ENCODE data around the gene TRERF1.
"Not testable (repeated sequence)": the region's sequence is repeated elsewhere in the genome, so short reads cannot be mapped to it uniquely, and the experiment has no call there.

The TRERF1 gene

DNA sequence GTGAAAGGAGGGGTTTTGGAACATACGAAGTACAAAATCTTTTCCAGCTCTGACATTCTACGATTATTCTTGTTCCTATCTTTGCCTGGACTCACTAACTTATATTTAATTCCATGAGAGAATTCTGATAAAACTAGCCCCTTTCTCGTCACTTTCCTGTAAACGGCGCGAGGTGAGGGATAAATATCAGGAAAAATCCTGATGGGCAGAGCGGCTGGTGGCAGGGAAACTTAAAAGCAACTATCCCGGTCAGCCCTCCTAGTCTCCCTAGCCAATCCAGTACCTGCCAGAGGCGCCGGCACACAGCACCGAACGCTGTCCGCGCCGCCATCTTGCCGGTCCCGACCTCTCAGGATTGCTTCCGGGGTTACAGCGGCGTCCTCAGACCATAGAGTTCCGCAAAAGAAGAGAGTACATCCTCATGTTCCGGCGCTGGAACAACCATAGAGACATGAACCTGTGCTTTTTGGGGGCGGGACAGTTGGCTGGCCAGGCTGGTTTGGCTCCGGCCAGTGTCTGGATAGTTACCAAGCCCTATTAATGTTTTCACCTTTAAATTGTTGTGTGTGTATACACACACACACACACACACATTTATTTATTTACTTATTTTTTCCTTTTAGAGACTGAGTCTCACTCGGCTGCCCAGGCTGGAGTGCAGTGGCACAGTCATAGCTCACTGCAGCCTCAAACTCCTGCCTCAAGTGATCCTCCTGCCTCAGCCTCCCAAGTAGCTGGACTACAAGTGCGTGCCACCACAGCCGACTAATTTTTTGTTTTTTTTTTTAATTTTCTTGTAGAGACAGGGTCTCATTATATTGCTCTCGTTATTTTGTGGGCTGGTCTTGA is 234.0 kb downstream of the TRERF1 start, which contains the start of gene MRPS10:
Gene MRPS10, minus strand, starts transcription at position 343 of the 849 bp plus-strand sequence. Its CDS starts 12 bp downstream, at position 331.
- peak; percentile 95 for DNase-seq (ENCODE audit: low spot score)

DNA sequence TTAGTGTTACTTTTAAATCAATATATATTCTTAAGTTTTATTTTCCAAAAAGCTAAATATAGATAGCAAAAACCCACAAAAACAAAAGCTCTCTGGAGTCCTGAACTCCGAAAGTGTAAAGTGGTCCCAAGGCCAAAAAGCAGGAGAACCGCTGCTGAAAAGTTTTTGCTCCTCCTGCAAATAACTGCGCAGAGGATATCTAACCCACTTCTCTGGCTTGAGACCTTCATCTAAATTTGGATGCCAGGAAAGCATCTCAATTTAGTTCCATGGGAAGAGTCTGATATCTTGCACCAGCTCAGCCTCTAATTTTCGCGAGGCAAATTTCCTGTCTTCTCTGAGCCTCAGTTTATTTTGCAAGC is 234.6 kb downstream of the TRERF1 start:
- no peak for DNase-seq (ENCODE audit: low spot score)

DNA sequence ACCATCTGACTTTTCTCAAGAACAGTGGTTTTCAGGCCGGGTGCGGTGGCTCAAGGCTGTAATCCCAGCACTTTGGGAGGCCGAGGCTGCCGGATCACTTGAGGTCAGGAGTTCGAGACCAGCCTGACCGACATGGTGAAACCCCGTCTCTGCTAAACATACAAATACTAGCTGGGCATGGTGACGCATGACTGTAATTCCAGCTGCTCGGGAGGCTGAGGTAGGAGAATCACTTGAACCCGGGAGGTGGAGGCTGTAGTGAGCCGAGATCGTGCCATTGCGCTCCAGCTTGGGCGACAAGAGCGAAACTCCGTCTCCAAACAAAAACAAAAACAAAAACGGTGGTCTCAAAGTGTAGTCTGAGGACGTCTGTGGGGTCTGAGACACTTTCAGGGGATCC is 235.2 kb downstream of the TRERF1 start:
- not testable (repeated sequence) for DNase-seq (ENCODE audit: low spot score)

DNA sequence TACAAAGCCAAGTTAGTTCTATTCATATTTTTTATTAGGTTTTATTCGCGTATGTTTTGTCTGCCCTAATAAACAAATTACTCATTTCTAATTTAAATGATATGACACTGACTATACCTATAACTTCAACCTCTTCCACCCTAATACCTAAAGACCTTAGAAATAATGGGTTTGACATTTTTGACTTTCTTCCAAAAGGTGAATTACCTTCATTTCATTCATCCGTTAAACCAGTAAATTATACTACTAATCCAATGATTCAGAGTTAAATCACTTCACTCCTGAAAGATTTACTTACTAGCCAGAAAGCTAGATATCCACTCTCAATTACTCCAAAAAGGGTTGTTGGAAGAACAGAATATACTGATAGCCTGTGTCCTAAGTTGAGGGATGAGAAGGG is 239.3 kb downstream of the TRERF1 start:
- no peak for DNase-seq (ENCODE audit: low spot score)

DNA sequence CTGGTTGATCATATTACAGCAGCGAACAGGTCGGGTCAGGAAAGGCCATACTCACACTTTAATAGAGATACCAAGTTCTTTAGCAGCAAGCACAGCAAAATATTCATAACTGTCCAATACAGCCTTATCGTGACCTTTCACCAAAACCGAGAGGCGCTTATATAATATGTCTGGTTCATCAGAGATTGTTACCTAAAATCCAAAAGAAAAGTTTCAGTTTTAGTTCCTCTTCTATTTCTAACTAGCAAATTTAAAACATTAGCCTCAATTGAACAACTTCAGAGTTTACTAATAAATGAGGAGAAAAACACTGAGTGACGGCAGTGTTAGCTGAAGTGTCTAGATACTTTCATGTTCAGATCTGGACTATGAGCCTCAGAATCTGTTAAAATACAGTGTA is 240.0 kb downstream of the TRERF1 start:
- DNase-seq (ENCODE audit: low spot score), result no peak

DNA sequence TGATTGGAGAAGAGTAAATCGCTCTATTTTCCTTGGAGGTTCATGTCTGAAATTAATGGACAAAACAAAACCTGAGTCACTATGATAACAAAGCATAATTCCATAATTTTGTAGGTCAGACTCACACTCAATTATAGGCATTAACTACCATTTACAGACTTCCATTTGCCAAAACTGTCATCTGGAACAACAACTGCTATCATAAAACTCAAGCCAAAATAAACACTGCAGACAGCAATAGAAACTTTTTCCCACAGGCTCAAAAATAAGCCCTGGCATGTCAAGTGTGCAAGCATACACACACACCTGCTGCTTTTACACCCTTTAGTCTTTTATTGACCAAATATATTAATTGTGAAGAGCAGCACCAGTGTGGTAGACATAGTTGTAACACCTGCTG is 241.2 kb downstream of the TRERF1 start:
- DNase-seq (ENCODE audit: low spot score), result no peak

DNA sequence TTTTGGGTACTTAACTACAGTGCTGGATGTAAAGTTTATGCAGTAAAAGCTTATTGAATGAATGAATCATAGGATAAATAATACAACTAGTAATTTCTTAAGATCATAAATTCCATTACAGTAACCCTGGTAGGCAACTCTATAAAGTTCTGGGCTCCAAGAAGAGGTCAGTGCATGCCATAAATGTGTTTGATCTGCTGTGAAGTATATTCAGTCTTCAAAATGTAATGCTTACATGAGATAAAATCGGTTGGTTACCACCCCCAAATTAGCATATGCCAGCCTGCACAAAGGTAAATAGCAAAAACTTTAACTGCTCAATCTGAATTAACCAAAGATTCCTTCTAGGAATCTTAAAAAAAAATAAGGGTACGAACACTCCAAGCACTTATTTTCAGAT is 244.2 kb downstream of the TRERF1 start:
- not testable (repeated sequence) for DNase-seq (ENCODE audit: low spot score)

DNA sequence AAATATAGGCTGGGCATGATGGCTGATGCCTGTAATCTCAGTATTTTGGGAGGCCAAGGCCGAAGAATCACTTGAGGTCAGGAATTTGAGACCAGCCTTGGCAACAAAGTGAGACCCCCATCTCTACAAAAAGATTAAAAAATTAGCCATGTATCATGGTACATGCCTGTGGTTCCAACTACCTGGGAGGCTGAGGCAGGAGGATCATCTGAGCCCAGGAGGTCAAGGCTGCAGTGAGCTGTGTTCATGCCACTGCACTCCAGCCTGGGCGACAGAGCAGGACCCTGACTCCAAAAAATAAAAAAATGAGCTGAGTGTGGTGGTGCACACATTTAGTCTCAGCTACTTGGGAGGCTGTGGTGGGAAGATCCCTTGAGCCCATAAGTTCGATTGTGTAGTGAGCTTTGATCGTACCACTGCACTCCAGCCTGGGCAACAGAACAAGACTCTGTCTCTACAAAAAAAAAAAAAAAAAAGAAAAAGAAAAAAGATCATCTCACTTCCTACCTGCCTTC is 246.9 kb downstream of the TRERF1 start:
- no peak for DNase-seq (ENCODE audit: low spot score)

DNA sequence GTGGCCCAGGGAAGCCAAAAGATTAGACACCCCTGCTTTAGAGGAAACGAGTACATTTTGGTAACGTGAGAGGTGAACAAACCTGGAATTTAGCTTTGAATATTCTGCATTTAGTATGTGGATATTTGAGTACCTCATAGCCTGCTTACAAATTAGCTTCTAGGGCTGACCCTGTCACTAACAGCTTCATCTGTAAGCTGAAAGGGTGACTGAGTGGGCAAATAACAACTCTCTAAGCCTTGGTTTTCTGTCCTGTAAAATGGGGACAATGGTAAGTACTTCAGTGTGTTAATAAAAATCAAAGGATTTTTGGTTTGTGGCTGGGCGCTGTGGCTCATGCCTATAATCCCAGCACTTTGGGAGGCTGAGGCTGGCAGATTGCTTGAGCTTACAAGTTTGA is 248.5 kb downstream of the TRERF1 start:
- DNase-seq (ENCODE audit: low spot score), result no peak

DNA sequence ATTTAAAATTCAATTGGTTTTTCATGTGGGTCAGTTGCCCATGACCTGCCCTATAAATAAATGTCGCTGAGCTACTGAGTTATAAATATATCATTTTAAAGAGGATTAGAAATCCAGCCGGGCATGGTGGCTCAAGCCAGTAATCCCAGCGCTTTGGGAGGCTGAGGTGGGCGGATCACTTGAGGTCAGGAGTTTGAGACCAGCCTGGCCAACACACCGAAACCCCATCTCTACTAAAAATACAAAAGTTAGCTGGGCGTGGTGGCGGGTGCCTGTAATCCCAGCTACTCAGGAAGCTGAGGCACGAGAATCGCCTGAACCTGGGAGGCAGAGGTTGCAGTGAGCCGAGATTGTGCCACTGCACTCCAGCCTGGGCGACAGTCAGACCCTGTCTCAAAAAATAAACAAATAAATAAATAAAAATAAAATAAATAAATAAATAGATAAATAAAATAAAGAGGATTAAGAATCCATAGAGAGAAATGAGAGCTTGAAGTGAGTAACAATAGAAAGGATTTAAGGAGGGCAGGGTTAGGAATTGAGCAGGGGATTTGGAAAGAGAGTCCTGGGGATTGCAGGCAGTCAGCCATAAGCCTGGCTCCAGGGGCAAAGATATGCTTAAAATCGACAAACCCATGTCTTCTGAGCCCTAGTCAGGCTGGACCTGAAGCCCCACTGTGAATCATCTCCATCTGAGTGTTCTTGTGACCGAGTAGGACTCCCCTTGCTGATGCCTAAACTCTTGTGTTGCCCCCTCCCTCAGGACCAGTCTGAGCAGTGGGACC is 249.4 kb downstream of the TRERF1 start:
- DNase-seq (ENCODE audit: low spot score), result not testable (repeated sequence)

DNA sequence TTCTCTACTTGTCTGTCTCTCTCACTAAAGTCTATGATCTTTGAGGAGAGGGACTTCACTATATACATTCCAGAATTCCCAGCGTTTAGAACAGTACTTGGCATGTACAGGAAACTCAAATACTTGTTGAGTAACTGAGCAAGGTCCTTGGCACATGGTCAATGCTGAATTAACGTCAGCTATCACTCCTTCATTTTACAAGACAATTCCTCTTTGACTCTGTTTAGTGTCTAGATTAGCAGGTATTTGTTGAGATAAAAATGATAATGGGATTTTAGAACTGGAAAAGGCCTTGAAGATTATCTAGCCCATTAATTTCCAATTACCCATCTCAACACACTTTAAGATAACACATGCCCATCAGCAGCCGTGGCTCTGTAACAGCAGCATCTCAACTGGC is 250.3 kb downstream of the TRERF1 start:
- DNase-seq (ENCODE audit: low spot score), result no peak

DNA sequence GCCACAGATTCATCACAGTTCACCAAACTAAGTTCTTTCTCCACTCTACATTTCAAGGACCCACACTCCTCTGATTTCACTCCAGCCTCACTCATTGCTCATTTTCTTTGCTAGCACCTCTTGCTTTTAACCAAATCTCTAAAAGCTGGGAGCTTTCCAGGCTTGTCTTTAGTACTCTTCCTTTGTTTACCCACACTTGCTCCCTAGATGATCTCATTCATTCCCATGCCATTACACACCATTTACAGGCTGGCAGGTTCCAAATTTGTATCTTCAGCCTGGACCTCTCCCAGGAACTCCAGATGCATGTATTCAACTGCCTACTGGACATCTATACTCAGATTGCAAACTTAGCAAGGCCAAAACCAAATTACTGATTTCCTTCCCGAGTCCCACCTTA is 251.7 kb downstream of the TRERF1 start:
- no peak for DNase-seq (ENCODE audit: low spot score)

DNA sequence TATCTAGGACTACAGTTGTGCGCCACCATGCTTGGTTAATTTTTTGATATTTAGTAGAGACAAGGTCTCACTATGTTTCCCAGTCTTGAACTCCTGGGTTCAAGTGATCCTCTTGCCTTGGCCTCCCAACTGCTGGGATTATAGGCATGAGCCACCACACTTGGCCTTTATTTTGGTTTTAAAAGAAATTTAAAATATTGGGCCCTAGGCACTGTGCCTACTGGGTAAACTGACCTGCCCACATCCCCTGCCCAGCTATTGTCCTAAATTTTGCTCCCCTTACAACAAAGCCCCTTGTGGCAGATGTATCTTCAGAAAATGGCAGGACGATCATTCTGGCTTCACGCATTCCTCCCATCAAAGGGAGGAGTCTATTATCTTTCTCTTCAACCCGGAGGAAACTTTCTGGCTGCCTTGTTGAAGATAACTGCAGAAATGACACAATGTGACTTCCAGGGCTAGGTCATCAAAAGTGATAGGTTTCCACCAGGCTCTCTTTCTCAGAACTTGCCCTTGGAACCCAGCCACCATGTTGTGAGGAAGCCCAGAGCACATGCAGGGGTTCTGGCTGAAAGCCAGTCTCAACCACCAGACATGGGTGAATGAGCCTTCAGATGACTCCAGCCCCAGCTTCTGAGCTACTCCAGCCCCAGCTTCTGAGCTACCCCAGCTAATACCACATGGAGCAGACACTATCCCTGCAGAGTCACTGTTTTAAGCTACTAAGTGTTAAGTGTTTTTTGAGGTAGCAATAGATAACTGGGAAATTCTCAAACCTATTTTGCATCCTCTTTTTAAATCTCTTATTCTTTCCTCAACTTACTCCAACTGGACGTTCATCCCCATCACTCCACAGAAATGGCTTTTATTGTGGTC is 252.4 kb downstream of the TRERF1 start:
- no peak for DNase-seq (ENCODE audit: low spot score)

DNA sequence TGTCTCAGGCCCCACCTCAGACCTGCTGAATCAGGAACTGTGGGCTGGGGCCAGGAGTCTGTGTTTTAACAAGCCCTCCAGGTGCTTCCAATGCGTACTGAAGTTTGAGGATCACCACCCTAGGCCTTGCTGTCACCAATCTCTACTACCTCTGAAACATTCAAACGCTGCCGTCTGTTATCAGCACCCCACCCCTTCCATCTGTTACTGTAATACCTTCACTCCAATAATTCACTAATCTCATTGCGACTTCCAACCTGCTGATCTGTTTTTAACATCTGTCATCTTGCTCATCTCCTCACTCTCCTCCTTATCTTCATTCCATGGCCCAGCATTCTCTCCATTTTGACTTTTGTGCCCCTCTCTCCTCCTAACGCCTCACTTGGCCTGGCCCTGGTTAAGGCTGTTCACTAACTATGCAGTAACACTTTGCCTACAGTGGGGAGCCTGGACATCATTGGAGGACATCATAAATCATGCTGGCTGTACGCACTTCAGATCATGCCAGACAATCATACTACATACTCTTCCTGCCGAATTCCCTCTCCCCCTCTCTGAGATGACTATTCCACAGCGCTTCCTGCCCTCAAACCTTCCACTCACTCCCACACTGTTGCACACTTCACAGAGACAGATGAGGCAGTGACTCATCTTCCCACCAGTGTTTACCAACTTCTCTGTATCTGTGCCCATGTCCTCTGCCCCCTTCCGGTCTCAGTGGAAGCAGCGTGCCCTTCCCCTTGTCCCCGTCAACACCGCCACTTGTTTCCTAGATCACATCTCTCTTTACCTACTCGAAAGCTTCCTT is 254.0 kb downstream of the TRERF1 start:
- DNase-seq (ENCODE audit: low spot score), result peak; percentile 15

DNA sequence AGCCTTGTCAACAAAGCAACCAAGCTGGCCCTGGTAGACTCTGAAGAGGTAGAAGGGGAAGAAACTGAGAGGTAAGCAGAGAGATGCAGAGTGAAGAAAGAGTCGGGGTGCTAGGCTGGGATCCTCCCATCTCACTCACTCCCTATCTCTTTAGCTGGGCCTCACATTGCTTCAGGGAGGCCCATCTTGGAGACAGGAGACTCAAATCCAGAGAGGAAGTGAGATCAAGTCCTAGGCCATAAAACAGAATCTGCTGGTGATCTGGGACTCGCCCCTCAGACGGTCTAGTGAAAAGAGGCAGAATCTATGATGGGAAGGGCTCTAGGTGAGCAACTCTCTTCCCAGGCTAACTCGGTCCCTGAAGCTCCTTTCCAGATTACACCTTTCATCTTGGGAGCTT is 256.3 kb downstream of the TRERF1 start:
- no peak for DNase-seq (ENCODE audit: low spot score)

DNA sequence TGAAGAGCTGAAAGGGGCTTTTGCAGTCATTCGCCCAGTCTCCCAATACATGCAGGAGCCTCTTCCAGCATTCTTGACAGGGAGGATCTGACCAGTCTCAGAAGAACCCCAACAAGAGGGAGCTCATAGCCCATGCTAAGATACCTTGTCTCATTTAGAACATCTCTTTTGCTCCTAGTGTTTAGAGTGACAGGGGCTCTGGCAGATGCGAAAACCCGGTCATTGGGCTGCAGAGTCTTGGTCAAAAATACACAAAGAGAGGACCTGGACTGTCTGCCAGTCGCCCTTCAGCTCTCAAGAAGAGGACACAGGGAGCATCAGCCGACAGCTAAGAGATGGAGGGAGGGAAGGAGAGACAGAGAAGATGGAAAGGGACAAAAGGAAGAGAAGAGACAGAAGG is 257.7 kb downstream of the TRERF1 start:
- no peak for DNase-seq (ENCODE audit: low spot score)

DNA sequence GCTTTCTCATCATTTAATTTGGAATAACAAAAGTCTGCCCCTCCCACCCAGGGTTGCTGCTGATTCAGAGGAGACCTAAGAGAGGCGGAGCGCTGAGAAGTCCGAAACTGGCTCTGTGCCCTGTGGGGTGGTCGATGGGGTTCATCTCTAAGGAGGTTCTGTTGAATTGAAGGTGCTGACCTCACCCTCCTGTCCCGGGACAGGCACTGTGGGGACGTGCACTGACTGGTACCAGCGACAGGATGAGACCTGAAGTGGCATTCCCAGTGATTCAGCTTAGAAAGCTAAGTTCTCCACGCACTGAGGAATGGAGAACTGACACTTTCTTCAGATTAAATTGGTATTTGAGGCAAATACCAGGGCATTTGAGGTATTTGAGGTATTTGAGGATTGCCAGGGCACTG is 258.2 kb downstream of the TRERF1 start:
- DNase-seq (ENCODE audit: low spot score), result no peak

DNA sequence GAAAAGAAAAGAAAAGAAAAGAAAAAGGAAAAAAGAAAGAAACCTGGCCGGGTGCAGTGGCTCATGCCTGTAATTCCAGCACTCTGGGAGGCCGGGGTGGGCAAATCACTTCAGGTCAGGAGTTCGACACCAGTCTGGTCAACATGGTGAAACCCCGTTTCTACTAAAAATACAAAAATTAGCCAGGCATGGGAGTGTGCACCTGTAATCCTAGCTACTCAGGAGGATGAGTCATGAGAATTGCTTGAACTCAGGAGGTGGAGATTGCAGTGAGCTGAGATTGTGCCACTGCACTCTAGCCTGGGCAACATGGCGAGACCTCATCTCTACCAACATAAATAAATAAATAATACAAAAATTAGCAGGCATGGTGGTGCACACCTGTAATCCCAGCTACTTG is 259.3 kb downstream of the TRERF1 start:
- DNase-seq (ENCODE audit: low spot score), result not testable (repeated sequence)

DNA sequence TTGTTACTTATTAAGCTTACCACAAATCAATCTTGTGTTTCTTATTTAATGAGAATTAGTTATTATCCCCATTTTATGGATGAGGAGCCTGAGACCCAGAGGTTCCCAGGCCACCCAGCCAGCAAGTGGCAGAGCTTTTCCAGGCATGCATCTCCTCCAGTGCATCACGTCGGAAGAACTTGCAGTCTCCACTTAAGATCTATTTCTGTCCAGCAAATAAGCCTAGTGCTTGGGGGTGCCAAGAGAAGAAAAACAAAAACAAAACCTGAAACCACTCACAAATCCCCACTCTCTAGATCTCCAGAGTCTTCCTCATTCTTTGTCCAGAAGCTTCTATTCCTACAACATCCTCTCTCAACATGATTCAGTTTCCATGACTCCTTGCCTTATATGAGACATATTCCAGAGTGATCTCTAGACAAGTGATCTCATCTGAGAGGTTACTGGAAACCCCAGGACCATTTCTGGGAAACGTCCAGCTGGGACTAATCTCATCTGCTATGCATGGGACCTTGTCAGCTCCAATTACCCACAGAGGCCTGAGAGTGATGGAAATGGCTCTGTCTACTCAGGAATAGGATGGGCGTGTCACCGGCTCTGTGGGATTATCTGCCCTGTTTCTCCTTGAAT is 261.1 kb downstream of the TRERF1 start:
- no peak for DNase-seq (ENCODE audit: low spot score)

DNA sequence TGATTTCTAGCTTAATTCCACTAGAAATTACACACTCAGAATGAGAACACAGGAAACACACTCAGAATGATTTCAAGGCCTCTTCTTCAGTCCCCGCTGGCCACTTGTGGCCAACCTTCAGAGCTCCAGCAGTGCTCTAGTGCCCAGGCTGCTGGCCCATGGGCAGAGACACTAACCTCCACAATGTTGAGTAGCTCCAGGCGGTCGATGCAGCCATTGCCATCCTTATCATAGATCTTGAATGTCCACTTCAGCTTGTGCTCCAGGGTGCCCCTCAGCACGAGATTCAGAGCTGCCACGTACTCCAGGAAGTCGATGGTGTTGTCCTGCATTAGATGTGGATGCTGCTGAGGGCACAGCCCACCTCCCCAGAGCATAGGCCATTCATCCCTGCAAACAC is 263.3 kb downstream of the TRERF1 start:
- DNase-seq (ENCODE audit: low spot score), result no peak

DNA sequence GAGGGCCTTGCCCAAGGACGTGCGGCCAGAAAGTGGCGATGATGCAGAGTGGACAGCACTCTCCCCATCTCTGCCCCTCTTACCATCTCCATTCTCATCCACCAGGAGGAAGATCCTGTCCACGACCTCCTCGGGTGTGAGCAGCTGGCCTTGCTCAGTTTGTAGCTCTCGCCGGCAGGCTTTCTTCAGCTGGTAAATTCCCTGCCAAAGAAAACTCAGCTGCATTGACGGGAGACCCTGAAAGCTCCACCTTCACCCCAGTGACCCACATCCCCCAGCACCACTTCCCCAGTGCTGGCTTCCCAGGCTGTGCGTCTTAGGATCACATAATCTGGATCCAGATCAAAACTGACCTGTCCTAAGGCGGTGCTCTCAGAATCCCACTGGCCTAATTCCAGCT is 266.1 kb downstream of the TRERF1 start:
- DNase-seq (ENCODE audit: low spot score), result no peak

Data from activated CD4-positive, alpha-beta T cell treated with anti-CD3 and anti-CD28 coated beads, Interleukin-2, Interleukin-4, amounts not matched to agents 100 ng/mL and 50 ng/mL, durations not matched to agents 16 hours and 8 hours (primary cell).